ENCODE data around the gene CCBE1.

DNA sequence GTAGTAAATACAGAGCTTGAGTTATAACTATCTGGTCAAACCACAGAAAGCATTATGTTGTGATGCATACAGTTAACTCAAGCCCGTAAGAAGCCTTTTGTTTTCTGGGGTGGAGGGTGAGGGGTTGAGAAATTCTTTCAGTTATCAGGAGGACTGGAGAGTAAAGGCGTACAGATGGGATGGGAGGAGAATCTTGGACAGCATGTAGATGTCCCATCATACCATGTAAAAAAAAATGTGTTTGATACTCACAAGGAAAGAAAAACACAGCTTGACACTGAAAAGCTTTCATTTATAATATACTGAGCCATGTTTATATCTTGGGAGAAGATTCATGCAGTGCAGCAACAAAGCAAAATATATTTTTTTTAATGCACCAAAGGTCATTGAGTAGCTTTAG is 12.4 kb downstream of the CCBE1 start:
- TF ChIP-seq, protein P1, sequence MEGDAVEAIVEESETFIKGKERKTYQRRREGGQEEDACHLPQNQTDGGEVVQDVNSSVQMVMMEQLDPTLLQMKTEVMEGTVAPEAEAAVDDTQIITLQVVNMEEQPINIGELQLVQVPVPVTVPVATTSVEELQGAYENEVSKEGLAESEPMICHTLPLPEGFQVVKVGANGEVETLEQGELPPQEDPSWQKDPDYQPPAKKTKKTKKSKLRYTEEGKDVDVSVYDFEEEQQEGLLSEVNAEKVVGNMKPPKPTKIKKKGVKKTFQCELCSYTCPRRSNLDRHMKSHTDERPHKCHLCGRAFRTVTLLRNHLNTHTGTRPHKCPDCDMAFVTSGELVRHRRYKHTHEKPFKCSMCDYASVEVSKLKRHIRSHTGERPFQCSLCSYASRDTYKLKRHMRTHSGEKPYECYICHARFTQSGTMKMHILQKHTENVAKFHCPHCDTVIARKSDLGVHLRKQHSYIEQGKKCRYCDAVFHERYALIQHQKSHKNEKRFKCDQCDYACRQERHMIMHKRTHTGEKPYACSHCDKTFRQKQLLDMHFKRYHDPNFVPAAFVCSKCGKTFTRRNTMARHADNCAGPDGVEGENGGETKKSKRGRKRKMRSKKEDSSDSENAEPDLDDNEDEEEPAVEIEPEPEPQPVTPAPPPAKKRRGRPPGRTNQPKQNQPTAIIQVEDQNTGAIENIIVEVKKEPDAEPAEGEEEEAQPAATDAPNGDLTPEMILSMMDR (IDR thresholded peaks at IDR 0.05): no peak
- TF ChIP-seq POLR2AphosphoS5 (IDR thresholded peaks at IDR 0.05): no peak
